GM21515 (cell line): ENCODE results near the gene SLC24A3.
"Not testable (repeated sequence)": the region's sequence is repeated elsewhere in the genome, so short reads cannot be mapped to it uniquely, and the experiment has no call there.

Experiments
- ATAC-seq: cut with Tn5 transposase; IDR thresholded peaks from one replicate; pipeline ENCODE4 v1.9.1; 2021; ENCODE audit not compliant: unreplicated experiment

SLC24A3 gene

DNA sequence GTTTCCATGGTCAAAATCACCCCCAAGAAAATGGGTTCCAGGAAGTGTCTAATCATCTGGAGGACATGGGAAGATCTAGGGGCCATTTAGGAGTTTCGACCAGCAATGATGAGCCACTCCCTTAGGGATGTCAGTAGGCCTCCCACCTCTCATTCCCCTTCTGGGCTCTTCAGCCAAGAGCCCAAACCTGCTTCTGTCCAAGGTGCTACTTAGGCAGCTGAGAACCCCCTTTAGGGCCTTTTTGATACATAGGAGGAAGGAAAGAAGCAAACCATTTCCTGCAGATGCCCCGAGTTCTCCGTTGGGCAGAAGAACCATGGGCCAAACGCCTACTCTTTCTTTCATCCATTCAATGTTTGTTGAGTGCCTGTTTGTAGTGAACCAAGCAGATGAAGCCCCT lies 404.2 kb downstream of the SLC24A3 start:
- ATAC-seq = no peak

DNA sequence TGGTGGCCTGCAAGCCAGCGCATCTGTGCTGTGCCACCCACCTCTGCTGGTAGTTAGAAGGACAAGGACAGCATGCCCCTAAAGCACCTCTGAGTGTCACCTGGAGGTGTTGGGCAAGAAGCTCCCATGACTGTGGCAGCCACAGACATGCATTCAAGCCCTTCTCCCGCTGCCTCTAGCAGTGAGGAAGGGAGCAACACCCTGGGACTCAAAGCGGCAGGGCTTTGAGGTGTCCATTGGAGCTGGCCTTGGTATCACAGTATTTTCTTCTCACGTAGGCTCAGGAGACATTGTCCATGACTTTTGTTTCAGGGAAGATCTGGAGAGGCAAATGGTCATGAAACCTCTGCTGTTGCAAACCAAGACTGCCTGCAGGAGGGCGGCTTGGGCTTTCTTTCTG lies 404.8 kb downstream of the SLC24A3 start:
- no peak for ATAC-seq

DNA sequence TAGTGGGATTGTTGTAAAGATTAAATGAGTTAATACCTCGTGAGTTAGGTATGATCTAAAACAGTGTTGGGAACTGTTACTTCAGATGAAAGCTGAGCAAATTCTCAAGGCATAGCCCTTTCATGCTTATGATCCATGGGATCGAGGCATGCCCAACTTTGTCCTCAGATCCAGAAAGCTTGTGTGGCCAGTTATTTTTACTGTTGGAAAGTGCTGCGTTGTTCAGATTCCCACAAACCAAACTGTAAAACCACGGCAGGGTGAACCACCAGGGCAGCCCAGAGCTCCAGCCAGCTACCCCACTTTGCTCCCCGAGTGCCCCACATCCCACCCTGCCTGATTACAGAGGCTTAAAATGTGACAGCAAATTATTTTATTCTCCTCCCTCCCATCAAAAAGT lies 406.3 kb downstream of the SLC24A3 start:
- no peak for ATAC-seq

DNA sequence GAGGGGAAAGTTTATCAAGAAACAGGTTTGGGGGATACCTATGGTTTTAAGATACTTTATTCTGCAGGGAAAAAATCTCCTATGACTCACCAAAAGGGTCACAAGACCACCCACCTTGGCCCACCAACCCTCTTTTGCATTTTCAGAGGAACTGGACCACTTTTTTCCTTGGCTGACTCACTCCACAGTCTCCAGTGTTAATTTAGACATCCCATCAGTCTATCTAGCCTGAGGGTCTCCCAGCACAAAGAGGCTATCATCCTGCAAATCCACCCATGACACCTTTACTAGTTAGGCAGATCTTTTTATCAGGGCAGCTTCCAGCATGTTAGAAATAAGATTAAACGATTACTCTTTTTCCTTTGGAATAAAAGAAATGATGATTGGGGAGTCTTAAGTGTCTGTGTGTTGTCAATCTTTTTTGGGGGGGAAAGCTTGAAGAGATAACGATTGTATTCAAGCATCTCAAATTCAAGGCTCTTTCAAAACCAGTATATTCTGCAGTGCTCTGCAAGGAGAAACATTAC lies 407.5 kb downstream of the SLC24A3 start:
- ATAC-seq = no peak

DNA sequence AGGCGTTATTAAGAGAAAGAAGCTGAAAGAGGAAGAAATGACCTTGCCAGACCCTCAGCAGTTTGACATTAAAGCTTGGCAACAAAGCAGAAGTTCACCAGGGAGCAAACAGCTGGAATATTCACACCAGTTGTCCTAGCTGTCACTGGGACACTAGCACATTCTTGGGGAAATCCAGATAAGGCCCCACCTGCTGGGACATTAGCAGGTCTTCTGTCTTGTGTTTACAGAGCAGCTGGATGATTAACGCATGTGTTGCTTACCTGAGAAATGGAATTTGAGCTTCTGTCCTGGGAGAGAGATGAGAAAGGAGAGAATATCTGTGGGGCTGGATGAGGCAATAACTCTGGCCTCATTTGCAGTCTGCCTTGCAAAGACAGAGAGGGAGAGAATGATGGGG lies 408.0 kb downstream of the SLC24A3 start:
- no peak for ATAC-seq

DNA sequence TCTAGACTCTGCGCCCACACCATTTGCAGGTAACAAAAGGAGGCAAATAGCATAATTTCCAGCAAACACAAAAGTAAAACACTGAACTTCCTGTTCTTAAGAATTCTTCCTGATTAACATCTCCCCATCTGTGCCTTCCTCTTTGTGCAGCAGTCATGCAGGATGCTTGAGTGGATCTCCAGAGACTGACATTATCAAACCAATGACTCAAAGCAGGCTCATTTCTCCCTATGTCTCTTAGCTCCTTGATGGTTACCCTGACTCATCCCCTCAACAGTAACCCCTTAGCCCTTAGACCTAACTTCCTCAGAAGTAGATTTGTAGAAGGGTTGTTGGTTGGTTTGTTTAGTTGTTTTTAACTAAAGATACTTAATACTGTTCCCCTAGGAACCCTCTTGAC lies 408.6 kb downstream of the SLC24A3 start:
- no peak for ATAC-seq

DNA sequence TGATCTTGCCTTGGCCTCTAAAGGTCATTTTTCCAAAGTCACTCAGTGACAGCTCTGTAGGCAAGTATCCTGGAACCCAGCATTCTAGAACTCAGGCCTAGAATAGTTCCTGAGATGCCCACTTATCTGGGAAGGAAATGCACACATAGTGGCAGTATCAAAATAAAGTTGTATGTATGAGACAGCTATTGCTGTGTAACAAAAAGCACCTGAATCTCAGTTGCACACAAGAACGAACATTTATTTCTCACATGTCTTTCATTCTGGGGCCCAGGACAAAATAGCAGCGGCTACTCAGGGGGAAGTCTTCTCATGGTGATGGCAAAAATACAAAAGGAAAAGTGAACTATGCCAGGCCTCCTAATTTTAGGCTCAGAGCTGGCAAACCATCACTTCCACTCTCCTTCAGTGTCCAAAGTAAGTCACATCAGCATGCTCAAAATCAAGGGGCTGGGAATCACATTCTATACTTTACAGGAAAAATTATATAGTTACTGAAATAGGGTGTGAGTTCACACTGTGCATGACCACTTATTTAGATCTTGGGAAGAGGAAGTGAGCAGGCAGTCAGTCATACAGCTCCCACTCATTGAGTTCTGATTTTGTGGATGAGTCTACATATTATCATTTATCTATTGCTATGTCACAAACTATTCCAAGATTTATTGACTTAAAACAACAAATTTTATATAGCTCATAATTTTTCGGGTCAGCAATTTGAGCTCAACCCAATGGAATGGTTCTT lies 412.0 kb downstream of the SLC24A3 start:
- ATAC-seq = no peak

DNA sequence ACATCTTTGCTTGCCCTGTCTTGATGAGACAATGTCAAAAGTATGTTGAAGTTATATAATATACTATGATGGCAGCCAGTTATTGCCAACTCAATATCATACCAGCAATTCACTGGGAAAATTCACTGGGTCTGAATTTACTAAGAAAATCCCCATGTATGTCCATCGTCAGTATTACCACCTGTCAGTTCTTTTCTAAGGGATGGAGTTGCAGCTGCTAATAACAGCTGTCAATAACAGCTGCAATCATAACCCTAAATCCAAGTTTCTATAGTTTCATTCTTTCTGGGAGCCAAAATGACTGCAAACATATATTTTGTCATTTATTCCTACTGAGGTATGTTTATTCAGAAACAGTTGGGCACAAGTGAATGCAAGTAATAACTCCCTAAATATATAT lies 413.0 kb downstream of the SLC24A3 start:
- no peak for ATAC-seq

DNA sequence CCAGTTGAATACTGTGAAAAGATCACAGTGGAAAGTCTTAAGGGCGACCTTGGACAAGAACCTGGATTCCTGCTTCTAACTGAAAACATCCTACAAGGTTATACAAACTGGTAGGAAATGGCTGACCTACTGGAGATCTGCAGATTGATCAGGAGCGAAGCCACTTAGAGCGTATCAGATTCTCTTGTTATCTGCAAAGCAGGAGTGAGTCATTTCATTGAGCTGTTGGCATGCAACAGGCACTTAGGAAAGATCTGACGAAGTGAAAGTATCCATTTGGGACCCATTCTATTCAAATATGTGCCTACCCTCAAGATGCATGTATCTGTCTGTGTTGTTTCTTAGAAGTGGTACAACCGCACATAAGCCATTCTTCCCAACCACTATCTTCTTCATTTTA lies 414.5 kb downstream of the SLC24A3 start:
- ATAC-seq = no peak

DNA sequence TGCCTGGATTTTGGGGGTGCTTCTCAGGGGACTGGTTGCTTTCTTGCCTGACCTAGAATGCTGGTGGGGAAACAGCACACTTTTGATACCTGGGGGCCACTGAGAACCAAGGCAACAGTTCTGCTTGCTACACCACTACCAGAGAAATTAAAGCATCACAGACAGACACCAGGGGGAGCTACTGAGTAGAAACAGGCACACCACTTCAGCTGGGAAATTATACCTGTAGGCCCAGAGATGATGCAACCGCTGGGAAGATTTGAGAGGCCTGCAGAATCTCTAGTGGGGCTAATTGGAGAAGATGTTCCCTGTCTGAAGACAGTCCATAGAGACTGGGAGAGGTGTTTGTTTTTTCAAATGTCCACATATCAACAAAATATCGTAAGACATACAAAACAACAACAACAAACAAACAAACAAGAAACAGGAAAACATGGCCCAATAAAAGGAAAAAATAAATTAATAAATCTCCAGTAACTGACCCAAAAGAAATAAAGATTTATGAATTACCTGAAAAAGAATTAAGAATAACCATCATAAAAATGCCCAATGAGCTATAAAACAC lies 416.2 kb downstream of the SLC24A3 start:
- ATAC-seq = peak; percentile 68

DNA sequence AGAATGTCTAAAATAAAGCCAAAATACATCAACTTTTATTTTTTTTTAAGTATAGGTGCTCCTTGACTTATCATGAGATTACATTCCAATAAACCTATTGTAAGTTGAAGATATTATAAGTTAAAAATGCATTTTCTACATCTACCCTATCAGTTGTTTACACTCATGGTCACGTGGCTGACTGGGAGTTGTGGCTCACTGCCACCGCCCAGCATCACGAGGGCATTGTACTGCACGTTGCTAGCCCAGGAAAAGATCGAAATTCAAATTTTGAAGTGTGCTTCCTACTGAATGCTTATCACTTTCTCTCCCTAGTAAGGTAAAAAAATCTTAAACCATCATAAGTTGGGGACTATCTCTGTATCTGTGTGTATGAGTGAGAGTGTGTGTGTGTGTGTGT lies 419.0 kb downstream of the SLC24A3 start:
- no peak for ATAC-seq

DNA sequence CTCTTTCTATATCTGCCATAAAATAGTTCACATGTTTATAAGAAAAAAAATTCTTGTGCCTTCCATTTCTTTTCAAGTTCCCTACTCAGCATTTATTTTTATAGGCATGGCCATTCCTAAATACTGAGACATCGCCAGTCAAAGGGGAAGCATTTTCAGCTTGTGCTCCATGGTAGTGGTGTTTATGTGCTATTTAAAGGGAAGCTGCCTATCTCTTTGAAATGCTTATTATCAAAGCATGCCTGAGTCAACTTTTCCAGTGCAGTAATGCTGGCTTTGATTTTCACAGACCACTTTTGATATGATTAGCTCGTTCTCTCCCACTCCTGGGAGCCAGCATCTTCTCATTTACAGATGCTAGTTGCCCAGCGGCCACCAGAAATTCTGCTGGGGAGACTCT lies 421.5 kb downstream of the SLC24A3 start:
- ATAC-seq = no peak

DNA sequence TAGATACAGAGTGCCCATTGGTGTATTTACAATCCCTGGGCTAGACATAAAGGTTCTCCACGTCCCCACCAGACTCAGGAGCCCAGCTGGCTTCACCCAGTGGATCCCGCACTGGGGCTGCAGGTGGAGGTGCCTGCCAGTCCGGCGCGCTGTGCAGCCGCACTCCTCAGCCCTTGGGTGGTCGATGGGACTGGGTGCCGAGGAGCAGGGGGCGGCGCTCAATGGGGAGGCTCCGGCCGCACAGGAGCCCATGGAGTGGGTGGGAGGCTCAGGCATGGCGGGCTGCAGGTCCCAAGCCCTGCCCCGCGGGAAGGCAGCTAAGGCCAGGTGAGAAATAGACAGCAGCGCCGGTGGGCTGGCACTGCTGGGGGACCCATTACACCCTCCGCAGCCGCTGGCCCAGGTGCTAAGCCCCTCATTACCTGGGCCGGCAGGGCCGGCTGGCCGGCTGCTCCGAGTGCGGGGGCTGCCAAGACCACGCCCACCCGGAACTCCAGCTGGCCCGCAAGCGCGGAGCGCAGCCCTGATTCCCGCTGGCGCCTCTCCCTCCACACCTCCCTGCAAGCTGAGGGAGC lies 427.1 kb downstream of the SLC24A3 start:
- not testable (repeated sequence) for ATAC-seq

DNA sequence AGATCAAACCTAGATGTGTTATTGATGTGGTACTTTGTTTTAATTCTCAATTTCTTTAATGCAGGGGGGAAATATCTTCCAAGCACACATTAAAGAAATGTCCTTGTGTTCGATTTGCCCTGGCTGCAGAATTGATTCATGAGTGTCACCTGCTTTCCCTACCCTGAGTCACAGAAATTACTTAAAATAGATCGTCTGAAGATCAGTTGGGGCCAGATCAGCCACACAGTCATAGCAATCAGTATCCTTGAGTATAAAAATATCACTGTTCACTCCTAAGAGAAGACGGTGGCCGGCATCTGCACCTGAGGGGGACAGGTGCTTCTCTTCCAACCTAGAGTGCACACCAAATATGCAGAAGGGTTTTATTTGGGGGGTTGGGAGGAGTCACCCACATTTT lies 430.4 kb downstream of the SLC24A3 start:
- ATAC-seq = no peak

DNA sequence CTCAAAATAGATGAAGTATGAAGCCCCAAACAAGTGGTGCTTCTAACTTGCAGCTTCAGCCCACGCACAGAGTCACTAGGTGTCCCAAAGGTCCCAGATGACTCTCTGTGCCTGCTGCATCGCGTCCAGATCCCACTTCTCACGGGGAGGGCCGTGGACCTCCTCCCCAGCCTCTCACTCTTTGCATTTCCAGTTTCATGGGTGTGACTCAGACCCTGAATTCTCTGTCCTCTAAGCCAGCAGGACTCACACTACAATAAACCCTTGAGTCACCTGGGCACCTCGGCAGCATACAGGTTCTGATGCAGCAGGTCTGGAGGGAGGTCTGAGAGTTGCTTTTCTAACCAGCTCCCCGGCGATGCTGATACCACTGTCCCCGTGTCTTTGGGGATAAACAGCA lies 431.6 kb downstream of the SLC24A3 start:
- ATAC-seq = no peak

DNA sequence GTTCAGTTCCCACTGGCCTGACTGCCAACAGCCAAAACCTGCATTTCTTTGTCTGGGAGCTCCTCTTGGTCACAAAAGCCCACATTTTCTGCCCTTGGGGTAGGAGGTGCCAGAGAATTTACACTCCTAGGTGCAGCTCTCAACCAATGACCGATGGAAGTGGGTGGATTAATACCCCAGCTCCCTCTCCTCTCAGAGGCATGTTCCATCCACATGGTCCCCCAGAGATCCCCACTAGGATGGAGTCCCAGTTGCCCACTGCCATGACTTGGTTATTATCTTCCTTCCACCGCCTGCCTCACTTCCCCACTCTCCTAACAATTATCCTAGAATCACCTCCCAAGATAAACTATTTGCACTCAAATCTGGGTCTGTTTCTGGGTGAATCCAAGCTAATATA lies 434.5 kb downstream of the SLC24A3 start:
- ATAC-seq = no peak

DNA sequence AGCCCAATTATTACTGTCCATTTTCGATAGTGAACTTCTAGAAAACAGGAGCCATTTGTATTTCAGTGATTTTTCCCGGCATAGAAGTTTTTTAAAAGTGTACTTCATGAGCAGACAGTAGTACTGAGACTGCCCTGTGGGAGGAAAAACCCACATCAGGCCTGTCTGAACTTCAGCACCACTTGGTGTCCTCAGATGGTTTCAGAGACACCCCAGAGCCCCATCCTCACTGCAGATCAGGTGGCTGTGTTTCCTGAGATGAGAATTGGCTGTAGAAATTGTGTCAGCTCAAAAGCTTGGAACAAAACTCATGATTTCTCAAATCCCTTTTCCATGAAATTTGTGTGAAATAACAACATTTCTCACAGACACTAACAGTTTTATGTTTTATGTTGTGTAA lies 435.6 kb downstream of the SLC24A3 start:
- no peak for ATAC-seq

DNA sequence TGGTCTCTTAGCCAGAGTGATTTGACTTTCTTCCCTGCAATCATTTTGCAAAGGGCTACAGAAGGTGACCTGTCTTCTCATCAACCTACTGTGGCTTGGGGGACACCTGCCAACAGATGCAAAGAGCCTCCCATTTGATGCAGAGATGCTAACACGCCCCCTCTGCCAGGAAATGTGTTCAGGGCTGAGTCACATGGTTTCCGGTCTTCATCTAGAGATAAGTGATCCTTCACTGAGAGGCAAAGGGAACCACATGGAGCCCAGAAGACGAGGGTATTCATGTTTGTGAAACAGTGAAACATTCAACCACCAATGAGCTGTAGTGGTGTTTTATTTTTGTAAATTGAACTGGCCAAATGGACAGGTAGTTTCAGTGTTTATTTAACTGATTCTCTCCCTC lies 436.6 kb downstream of the SLC24A3 start:
- no peak for ATAC-seq

DNA sequence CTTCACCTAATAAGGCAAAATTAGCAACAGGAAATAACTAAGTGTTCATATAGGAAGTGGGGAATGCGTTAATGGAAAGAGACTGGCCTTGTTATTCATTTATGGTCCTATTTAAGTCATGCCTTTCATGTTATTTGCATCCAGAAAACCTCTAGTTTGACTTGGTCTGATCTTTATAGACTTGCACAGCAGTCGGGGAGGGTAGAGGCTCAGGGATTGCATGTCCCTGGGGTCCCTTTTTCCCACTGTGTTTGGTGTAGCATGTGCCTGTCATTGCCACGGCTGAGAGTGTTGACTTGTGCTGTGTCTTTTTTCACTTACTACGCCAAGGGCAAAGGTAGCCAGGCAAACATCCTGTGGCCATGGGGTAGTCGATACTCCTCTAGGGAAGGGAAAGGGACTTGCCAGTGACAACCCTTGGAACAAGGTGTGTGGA lies 440.2 kb downstream of the SLC24A3 start:
- no peak for ATAC-seq

DNA sequence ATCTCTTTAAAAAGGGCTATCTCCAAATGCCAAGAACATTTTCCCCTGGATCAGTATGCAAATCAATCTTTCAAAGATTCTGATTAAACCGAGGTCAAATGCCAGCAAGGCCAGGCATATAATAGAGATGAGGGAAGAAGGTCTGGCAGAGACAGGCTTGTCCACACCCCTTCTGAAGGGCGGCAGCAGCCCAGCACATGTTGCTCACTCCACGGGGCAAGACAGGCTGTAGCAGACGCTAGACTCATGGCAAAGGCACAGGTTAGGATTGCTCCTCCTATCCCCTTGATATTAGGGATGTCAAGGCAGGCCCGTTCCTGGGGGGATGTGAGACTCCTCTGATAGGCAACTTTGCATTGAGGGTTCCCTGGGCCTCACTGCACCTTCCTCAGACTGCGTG lies 440.9 kb downstream of the SLC24A3 start:
- no peak for ATAC-seq

DNA sequence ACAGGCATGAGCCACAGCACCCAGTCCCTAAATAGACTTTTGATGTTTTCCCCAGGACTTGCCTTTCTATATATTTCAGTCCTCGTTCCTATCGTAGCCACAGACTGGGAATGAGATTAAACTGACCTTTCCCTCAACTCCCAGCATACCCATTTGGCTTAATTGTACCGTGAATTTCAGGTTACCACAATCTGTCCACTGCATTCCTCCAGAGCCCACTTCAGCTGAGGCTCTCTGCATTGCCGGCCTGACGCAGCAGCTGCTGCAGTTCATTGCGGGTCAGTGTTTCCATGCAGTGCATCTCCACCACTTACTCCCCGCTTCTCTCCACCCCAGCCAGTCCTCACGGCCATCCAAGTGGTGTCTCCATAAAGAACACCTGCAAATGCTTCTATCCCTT lies 442.5 kb downstream of the SLC24A3 start:
- ATAC-seq = no peak

DNA sequence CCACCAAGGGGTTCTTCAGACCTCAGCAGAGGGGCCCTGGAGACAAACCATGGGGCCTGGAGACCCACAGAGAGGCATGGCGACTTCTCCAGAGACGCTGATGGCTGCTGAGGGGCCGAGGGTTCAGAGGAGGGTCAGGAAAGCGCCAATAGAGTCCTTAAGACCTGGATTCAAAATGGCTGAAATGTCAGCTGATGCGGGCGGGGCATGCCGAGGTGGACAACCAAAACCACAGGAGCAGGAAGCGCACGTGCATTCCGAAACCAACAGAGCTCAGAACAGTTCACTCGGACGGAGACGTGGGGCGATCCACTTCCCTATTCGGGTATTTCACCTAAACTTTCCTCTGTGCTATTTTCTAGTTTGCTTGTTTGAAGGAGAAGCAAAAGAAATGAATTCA lies 445.7 kb downstream of the SLC24A3 start:
- ATAC-seq = peak; percentile 82
